ENCODE results near the gene SEMA3E.
"Not testable (repeated sequence)": the region's sequence is repeated elsewhere in the genome, so short reads cannot be mapped to it uniquely, and the experiment has no call there.

SEMA3E gene

DNA sequence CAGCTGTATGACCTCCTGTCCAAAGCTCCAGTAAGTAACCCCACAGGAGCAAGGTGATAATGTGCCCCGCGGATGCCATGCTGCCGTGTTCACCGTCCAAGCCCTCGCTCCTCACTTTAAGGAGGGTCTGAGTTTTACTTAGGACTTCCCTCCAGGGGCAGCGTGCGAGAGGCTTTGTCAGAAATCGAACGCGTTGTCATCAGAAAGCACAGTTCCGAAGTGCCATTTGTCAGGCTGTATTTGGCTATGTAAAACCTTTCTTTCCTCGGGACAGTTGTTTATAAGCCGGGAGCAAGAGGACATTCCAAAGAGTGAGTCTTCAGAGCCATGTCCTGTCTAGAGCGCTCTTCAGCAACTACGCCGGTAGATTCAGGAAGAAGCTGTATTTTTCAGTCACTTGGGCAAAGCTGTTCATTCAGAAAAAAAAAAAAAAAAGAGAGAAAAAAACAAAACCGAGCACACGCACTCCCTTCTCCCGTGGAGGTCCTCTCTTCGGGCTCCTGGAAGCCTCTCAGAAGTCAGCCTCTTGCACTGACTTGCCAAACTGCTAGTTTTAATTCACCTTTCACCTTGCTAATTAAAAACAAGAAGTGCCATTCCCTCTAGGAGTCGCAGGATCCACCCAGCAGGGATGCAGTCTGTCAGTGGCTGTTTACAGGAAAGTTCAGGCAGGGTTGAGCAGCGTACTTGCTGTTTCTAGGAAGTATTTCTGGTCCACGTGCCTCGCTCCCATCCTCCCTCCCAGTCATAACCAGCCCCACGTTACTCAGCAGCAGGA, at the start of gene SEMA3E:
SEMA3E (minus strand) TSS at position 676 of the 778 bp plus-strand sequence.
- Mint-ChIP-seq H3K27me3 (peaks cover 13% of the 10 kb centered on the region), H3K4me3 (no peak within 1 kb of the TSS), H3K9me3 (no peaks in the 10 kb centered on the region), H3K36me3 (no peaks in the 10 kb centered on the region), H3K27ac (no peak within 1 kb of the TSS), H3K4me1 (no peaks in the 10 kb centered on the region)

DNA sequence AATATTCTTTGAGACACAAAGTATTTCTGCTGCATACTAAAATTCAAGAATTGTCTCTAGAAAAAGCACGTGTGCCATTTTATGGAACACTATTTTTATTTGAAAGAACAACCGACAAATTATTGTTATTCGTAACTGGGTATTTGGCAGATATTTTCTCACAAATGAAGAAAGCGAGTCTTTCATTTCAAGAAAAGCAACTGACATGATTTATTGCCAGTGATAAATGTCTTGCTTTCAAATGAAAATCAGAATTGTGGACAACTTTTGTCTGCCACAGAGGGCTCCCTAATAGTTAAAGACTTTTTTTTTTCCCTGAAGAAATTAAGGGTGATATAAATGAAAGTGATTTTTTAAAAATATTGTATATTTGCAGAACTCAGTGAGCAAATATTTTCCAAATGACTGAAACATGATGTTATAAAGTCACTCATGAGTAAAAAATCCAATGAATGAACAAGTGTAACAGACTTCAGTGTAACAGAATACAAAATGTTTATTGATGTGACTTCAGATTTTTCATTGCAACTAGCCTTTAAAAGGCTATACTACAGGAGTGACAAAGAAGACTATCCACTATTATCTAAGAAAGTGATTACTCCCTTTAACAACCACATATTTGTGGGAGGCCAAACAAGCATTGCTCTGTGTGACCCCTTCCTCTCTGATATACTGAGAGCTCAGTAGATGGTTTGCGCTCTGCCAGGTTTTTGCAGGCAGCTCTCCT, 49.0 kb upstream of the SEMA3E start:
- Mint-ChIP-seq H3K36me3 (no peaks in the 10 kb centered on the region), H3K27ac (no peak overlapping the region), H3K27me3 (no peaks in the 10 kb centered on the region), H3K9me3 (peaks cover 6% of the 10 kb centered on the region), H3K4me1 (no peaks in the 10 kb centered on the region), H3K4me3 (no peak overlapping the region)

DNA sequence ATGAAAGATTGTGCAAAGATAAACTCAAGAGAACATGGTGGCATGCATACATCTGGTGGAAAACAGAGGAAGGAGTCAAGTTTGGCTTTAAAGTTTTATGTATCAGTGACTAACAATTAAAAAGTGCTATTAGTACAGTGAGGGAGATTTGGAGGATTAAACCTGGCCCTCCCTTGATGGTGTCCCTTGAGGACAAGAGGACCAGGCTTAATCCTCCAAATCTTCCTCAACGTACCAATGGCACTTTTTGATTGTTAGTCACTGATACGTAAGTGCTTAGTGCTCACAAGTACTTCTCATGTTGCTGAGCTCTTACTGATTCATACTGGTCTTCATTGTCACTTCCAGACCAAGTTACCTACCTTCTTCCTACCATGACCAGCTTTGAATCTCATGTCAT, 47.2 kb upstream of the SEMA3E start:
- Mint-ChIP-seq H3K9me3 (peaks cover 6% of the 10 kb centered on the region), H3K4me1 (no peaks in the 10 kb centered on the region), H3K27ac (no peak overlapping the region), H3K36me3 (no peaks in the 10 kb centered on the region), H3K27me3 (no peaks in the 10 kb centered on the region), H3K4me3 (no peak overlapping the region)

DNA sequence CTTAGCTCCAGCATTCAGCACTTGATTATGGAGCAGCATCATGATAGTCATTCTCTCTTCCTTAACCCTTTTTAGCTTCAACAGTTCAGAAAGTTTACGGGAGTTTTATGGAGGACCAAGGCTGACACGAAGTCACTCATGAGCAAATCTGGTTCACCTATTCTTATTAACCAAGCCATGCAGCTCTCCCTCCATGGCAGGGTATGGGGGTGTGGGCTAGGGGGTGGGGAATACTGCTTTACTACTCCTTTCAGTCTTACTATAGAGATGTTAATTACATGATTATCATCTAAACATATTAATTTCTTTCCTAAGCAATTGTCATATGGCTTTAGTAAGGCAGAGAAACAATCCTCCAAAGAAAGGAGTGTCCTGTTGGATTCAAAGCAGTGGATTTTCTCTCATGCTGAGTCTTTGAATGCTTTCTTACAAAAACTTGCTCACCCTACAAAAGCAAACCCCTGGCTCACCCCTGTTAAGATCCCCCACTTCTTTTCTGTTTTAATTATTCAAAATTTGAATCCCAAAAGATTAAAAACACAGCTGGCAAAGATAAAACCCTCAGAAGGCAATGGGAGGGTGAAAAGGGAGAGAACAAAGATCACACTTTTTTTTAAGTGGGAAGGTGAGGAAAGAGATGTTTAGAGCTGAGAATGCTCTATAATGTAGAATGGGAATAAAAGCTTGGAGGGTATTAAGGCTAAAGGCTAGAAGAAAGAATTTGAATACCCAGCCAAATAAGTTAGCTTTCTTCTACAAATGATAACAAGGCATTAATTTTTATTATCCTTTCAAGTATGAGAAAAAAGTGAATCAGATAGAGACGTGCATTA, 46.4 kb upstream of the SEMA3E start:
- Mint-ChIP-seq H3K4me3 (no peak overlapping the region), H3K27me3 (no peaks in the 10 kb centered on the region), H3K9me3 (peaks cover 6% of the 10 kb centered on the region), H3K27ac (no peak overlapping the region), H3K4me1 (no peaks in the 10 kb centered on the region), H3K36me3 (no peaks in the 10 kb centered on the region)

DNA sequence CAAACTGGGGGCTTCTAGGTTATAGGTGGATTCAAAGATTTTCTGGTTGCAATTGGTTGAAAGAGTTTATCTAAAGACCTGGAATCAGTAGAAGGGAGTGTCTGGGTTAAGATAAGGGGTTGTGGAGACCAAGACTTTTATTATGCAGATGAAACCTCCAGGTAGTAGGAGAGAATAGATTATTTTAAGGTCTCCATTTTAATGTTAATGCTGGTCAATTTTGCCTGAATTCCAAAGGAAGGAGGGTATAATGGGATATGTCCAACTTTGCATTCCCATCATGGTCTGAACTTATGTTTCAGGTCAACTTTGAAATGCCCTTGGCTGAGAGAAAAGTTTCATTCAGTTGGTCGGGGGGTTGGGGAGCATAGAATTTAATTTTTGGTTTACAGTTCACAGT, 44.3 kb upstream of the SEMA3E start:
- no peaks in the 10 kb centered on the region for H3K9me3 Mint-ChIP-seq
- no peaks in the 10 kb centered on the region for H3K27me3 Mint-ChIP-seq
- no peak overlapping the region for H3K4me3 Mint-ChIP-seq
- no peaks in the 10 kb centered on the region for H3K36me3 Mint-ChIP-seq
- H3K27ac Mint-ChIP-seq: no peak overlapping the region
- H3K4me1 Mint-ChIP-seq: no peaks in the 10 kb centered on the region

DNA sequence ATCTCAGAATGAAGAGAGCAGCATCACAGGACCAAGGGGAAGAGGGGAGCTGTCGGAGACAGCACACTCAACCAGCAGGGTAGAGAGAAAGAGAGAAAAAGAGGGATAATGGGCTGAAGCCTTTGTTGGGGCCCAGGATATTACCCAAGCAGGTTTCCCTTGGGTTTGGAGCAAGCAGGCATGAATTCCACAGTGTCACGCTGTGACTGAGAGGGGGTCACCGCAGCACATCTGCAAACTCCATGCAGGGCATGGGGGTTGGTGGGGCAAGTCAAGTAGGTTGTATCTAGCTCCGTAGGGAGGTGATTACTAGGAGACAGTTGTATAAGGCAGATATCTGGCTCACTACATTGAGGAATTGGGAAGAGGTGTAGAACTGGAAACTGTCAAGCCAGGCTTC, 42.2 kb upstream of the SEMA3E start:
- Mint-ChIP-seq H3K9me3 (peaks cover 3% of the 10 kb centered on the region), H3K36me3 (no peaks in the 10 kb centered on the region), H3K4me1 (no peaks in the 10 kb centered on the region), H3K27me3 (no peaks in the 10 kb centered on the region), H3K4me3 (no peak overlapping the region), H3K27ac (no peak overlapping the region)

DNA sequence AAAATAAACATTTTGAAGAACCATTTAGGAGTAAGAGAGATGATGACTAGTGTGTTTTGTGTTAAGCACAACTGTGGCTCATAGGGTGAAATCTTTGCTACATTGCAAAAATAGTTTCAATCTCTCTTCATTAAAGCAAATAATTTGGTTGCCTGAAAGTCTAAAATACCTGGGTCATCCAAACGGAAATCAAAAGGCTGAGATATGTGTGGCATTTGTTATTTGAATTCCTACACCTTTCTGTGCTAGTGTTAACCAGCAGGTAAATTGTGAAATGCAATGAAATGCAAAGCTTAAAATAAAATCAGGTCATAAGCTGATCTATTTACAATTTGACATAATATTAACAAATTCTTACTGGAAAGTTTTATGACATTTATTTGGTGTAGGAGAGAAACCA, 40.9 kb upstream of the SEMA3E start:
- no peaks in the 10 kb centered on the region for H3K4me1 Mint-ChIP-seq
- H3K27me3 Mint-ChIP-seq: no peaks in the 10 kb centered on the region
- H3K4me3 Mint-ChIP-seq: no peak overlapping the region
- no peak overlapping the region for H3K27ac Mint-ChIP-seq
- H3K9me3 Mint-ChIP-seq: peaks cover 3% of the 10 kb centered on the region
- no peaks in the 10 kb centered on the region for H3K36me3 Mint-ChIP-seq

DNA sequence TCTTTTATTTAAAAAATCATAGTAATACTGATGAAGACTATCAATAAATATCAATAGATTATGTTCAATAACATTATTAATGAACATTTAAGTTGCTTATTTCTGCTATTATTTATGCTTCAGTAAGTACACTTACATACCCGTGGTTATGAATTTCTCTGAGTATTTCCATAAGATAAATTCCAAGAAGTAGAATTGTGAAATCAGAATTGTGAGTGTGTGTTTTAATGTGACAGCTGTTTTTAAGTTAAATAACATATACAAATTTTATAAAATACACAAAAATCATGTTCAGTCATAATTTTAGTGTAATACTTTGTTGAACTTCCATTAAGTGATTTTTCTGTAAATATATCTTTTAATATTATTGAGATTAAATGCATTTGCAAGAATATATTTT, 37.5 kb upstream of the SEMA3E start:
- Mint-ChIP-seq H3K27me3 (no peaks in the 10 kb centered on the region), H3K27ac (no peak overlapping the region), H3K36me3 (no peaks in the 10 kb centered on the region), H3K9me3 (peaks cover 3% of the 10 kb centered on the region), H3K4me1 (no peaks in the 10 kb centered on the region), H3K4me3 (no peak overlapping the region)

DNA sequence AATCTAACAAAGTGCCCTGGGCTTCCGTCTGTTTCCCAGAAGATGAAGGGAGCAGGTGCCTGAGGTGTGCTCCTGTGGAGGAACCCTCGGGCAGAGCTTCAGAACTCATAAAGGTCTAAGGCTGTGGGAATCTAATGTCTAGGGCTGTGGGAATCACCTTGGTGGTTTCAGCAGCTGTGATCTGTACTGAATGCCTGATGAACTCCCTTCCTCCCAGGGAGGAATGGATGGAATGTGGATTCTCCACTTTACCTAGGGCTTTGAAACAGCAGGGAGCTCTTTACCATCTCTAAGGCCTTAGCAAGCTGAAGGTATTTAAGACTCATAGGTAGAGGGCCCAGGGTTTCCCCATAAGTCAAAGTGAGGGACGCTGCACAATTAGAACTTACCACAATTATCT, 36.0 kb upstream of the SEMA3E start:
- Mint-ChIP-seq H3K9me3 (peaks cover 3% of the 10 kb centered on the region), H3K4me3 (no peak overlapping the region), H3K36me3 (no peaks in the 10 kb centered on the region), H3K27ac (no peak overlapping the region), H3K27me3 (no peaks in the 10 kb centered on the region), H3K4me1 (no peaks in the 10 kb centered on the region)

DNA sequence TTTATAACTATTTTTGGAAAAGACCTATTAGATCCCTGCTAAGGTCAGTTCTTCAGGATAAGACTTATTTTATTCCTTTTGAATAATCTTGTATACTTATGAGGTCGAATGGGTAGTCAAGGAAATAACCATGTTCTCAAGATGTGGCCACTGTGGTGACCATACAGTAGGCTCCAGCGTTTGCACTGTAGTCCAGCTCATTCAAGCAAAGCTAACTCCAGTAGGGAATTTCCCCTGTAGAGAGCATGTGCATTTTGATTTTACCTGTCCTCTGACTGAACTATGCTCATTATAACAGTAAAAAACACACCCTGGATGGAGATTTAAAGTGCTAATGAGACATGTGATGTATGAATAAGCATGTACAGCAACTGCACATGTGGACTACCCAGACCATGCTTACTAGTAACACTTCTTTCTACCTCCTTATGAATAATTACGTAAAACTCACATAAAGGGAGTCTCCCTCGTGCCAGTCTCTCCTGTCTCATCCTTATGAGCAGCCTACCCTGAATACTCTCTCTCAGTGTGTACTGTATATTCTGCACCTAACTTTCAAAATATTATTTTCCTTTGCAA, 32.4 kb upstream of the SEMA3E start:
- H3K4me3 Mint-ChIP-seq: no peak overlapping the region
- no peaks in the 10 kb centered on the region for H3K9me3 Mint-ChIP-seq
- no peaks in the 10 kb centered on the region for H3K36me3 Mint-ChIP-seq
- no peak overlapping the region for H3K27ac Mint-ChIP-seq
- no peaks in the 10 kb centered on the region for H3K4me1 Mint-ChIP-seq
- no peaks in the 10 kb centered on the region for H3K27me3 Mint-ChIP-seq

DNA sequence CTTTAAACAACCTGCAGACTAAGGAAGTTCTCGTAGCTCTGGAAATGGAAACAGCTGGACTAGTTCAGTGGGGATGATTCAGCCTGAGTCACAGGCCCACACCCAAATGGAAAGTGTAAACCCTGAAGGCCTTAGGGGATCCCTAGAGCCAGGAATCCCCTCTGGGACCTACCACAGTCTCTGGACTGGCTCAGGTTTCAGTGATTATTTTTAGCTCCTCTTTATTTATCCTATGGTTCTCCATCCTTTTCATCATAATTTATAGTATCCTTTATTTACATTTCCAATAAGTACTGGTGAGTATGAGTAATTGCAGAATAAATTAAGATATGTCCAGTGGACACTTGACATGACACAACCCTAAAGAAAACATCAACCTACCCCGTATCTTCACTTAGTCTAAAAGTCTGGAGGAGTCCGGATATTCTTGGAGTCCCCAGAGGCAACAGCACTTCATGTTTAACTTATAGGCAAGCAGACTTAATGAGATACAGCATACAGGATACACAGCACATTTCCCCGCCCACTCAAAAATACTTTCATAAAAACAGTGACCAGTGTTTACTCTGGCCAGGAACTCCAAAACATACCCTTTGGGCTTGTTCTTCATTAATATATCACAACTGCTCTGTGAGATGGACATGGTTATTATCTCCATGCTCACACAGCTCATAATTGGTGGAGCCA, 28.4 kb upstream of the SEMA3E start:
- H3K9me3 Mint-ChIP-seq: no peaks in the 10 kb centered on the region
- no peaks in the 10 kb centered on the region for H3K4me1 Mint-ChIP-seq
- H3K27me3 Mint-ChIP-seq: no peaks in the 10 kb centered on the region
- H3K36me3 Mint-ChIP-seq: no peaks in the 10 kb centered on the region
- no peak overlapping the region for H3K27ac Mint-ChIP-seq
- no peak overlapping the region for H3K4me3 Mint-ChIP-seq

DNA sequence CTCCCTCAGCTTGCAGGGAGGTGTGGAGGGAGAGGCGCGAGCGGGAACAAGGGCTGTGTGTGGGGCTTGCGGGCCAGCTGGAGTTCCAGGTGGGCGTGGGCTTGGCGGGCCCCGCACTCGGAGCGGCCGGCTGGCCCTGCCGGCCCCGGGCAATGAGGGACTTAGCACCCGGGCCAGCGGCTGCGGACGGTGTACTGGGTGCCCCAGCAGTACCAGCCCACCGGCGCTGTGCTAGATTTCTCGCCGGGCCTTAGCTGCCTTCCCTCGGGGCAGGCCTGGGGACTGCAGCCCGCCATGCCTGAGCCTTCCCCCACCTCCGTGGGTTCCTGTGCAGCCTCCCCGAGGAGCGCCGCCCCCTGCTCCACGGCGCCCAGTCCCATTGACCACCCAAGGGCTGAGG, 24.4 kb upstream of the SEMA3E start:
- H3K4me1 Mint-ChIP-seq, H3K27ac Mint-ChIP-seq, H3K27me3 Mint-ChIP-seq, H3K9me3 Mint-ChIP-seq, H3K4me3 Mint-ChIP-seq, H3K36me3 Mint-ChIP-seq: not testable (repeated sequence)

DNA sequence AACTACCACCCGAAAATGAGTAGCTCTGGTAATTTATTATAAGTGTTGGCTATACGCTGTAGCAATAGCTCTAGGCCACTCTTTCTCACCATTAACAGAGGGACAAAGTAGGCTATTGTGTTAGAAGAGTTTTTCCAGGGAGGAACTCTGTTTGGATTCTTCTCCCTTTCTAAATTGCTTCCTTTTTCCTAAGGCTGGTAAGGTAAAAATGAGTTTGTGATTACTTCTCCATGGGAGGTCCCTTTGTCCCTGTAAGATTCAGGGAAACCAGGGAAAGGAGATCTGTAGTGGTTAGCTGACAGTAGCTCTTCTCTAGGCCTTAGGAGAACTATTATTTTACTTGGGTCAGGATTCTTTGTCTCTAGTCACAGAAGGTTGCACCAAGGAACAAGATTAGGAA, 23.2 kb upstream of the SEMA3E start:
- no peak overlapping the region for H3K27ac Mint-ChIP-seq
- H3K4me3 Mint-ChIP-seq: no peak overlapping the region
- H3K36me3 Mint-ChIP-seq: no peaks in the 10 kb centered on the region
- no peaks in the 10 kb centered on the region for H3K4me1 Mint-ChIP-seq
- H3K27me3 Mint-ChIP-seq: no peaks in the 10 kb centered on the region
- H3K9me3 Mint-ChIP-seq: no peaks in the 10 kb centered on the region

DNA sequence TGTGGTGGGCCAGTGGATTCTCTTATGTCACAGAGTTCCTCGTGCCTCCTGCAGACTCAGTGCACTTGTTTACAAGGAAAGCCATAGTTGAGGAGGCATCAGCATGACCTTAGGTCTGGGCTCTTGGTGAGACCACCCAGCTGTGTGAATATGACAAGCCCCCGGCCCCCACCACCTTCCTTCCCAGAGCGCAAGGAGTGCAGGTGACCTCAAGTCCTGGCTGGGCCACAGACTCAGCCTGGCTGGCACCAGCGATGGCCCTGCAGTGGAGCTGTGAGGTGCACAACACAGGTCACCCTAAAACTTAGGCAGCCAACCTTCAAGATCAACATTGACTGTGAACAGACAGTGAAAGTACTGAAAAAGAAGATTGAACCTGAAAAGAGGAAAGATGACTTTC, 14.2 kb upstream of the SEMA3E start:
- no peaks in the 10 kb centered on the region for H3K4me1 Mint-ChIP-seq
- peaks cover 8% of the 10 kb centered on the region for H3K9me3 Mint-ChIP-seq
- H3K36me3 Mint-ChIP-seq: no peaks in the 10 kb centered on the region
- H3K4me3 Mint-ChIP-seq: no peak overlapping the region
- no peak overlapping the region for H3K27ac Mint-ChIP-seq
- no peaks in the 10 kb centered on the region for H3K27me3 Mint-ChIP-seq

DNA sequence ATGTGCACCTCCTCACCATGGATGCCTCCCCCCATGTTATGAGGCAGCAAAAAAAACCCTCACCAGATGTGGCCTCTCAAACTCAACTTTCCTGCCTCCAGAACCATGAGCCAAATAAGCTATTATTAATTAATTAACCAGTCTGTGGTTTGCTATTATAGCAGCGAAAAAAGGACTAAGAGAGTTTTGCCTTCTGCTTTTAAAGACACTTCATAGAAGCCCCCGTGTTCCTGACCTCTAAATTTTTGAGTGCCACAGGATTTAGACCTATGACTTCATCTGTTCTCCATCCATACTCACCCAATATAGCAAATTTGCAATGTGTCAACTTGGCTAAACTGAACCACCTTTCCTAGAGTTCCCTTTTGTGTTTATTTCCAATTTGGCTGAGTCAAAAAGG, 9.2 kb upstream of the SEMA3E start:
- no peak overlapping the region for H3K4me3 Mint-ChIP-seq
- peaks cover 12% of the 10 kb centered on the region for H3K9me3 Mint-ChIP-seq
- H3K27me3 Mint-ChIP-seq: no peaks in the 10 kb centered on the region
- H3K36me3 Mint-ChIP-seq: no peaks in the 10 kb centered on the region
- H3K27ac Mint-ChIP-seq: no peak overlapping the region
- H3K4me1 Mint-ChIP-seq: no peaks in the 10 kb centered on the region

Data from activated naive CD4-positive, alpha-beta T cell treated with anti-CD3 and anti-CD28 coated beads, Interleukin-2, amount 50 U/mL, for 24 hours (primary cell).